ENCODE results near the gene CLASP2. TPM values are rescaled to one million over a fixed set of nuclear protein-coding genes. Genes with fewer than 3 reads are reported as not detected.

CLASP2 gene
- total RNA-seq, 1 experiment from 2014 or later: 157 TPM

GRCh38 chr3:33491721-33492120 lies 226.3 kb downstream of the CLASP2 start:
- Histone ChIP-seq H3K9me3 (ENCODE audit: low read length) (no peaks in the 10 kb centered on the region), H3K27ac (ENCODE audit: low read length) (peak overlapping the region; percentile 99), H3K4me1 (ENCODE audit: low read length) (peaks cover 67% of the 10 kb centered on the region), H4K20me1 (ENCODE audit: insufficient read depth, low read depth, low read length) (no peaks in the 10 kb centered on the region), H2AFZ (ENCODE audit: low read length) (no peak overlapping the region), H3K36me3 (ENCODE audit: insufficient read depth, low read length) (peaks cover 8% of the 10 kb centered on the region; the same call in 1 of the 2 replicates), H3K27me3 (ENCODE audit: low read length) (no peaks in the 10 kb centered on the region), H3K9ac (ENCODE audit: low read length) (peak overlapping the region; percentile 63), H3K4me2 (ENCODE audit: low read depth, low read length, poor library complexity, severe bottlenecking) (peak overlapping the region; percentile 65), H3K9me2 (replicated peaks; ENCODE audit: insufficient read depth, low read length) (no peaks in the 10 kb centered on the region), H3K79me2 (ENCODE audit: low read length) (no peaks in the 10 kb centered on the region; the same call in 1 of the 2 replicates), H3K4me3 (ENCODE audit: low read length) (peak overlapping the region; percentile 47)
- no peak for DNase-seq

GRCh38 chr3:33490641-33491241 lies 227.3 kb downstream of the CLASP2 start:
- no peaks in the 10 kb centered on the region for H3K9me2 ChIP-seq (replicated peaks; ENCODE audit: insufficient read depth, low read length)
- peak overlapping the region; percentile 63 for H3K9ac ChIP-seq (ENCODE audit: low read length)
- no peaks in the 10 kb centered on the region for H4K20me1 ChIP-seq (ENCODE audit: insufficient read depth, low read depth, low read length)
- peaks cover 67% of the 10 kb centered on the region for H3K4me1 ChIP-seq (ENCODE audit: low read length)
- H3K36me3 ChIP-seq (ENCODE audit: insufficient read depth, low read length): peaks cover 9% of the 10 kb centered on the region; the same call in 1 of the 2 replicates
- H3K4me3 ChIP-seq (ENCODE audit: low read length): peak overlapping the region; percentile 47
- no peaks in the 10 kb centered on the region; the same call in 1 of the 2 replicates for H3K79me2 ChIP-seq (ENCODE audit: low read length)
- peak; percentile 96 for DNase-seq
- H3K9me3 ChIP-seq (ENCODE audit: low read length): no peaks in the 10 kb centered on the region
- no peak overlapping the region for H2AFZ ChIP-seq (ENCODE audit: low read length)
- H3K4me2 ChIP-seq (ENCODE audit: low read depth, low read length, poor library complexity, severe bottlenecking): peak overlapping the region; percentile 65
- H3K27ac ChIP-seq (ENCODE audit: low read length): peak overlapping the region; percentile 99
- H3K27me3 ChIP-seq (ENCODE audit: low read length): no peaks in the 10 kb centered on the region

- no peak overlapping the region for H3K9ac ChIP-seq (ENCODE audit: low read length)
- H2AFZ ChIP-seq (ENCODE audit: low read length): 0 out of 2 replicates have a peak overlapping the region, but pooled peaks have one; percentile 15
- H3K27ac ChIP-seq (ENCODE audit: low read length): peak overlapping the region; percentile 99
- H3K9me3 ChIP-seq (ENCODE audit: low read length): no peaks in the 10 kb centered on the region
- no peaks in the 10 kb centered on the region for H3K9me2 ChIP-seq (replicated peaks; ENCODE audit: insufficient read depth, low read length)
- H3K79me2 ChIP-seq (ENCODE audit: low read length): no peaks in the 10 kb centered on the region; the same call in 1 of the 2 replicates
- no peak overlapping the region for H3K4me3 ChIP-seq (ENCODE audit: low read length)
- H4K20me1 ChIP-seq (ENCODE audit: insufficient read depth, low read depth, low read length): no peaks in the 10 kb centered on the region
- H3K4me2 ChIP-seq (ENCODE audit: low read depth, low read length, poor library complexity, severe bottlenecking): peak overlapping the region; percentile 26
- peak; percentile 47 for DNase-seq
- no peaks in the 10 kb centered on the region for H3K27me3 ChIP-seq (ENCODE audit: low read length)
- H3K36me3 ChIP-seq (ENCODE audit: insufficient read depth, low read length): peaks cover 10% of the 10 kb centered on the region; the same call in 1 of the 2 replicates
- peaks cover 56% of the 10 kb centered on the region for H3K4me1 ChIP-seq (ENCODE audit: low read length)
Measured at GRCh38 chr3:33488683-33489082, 229.4 kb downstream of the CLASP2 start.

- peak overlapping the region; percentile 26 for H3K4me2 ChIP-seq (ENCODE audit: low read depth, low read length, poor library complexity, severe bottlenecking)
- no peaks in the 10 kb centered on the region for H3K9me2 ChIP-seq (replicated peaks; ENCODE audit: insufficient read depth, low read length)
- H3K27ac ChIP-seq (ENCODE audit: low read length): peak overlapping the region; percentile 99
- no peaks in the 10 kb centered on the region; the same call in 1 of the 2 replicates for H3K79me2 ChIP-seq (ENCODE audit: low read length)
- H3K36me3 ChIP-seq (ENCODE audit: insufficient read depth, low read length): peaks cover 10% of the 10 kb centered on the region; the same call in 1 of the 2 replicates
- no peak overlapping the region for H3K4me3 ChIP-seq (ENCODE audit: low read length)
- DNase-seq: no peak
- H3K9me3 ChIP-seq (ENCODE audit: low read length): no peaks in the 10 kb centered on the region
- no peak overlapping the region for H2AFZ ChIP-seq (ENCODE audit: low read length)
- H3K27me3 ChIP-seq (ENCODE audit: low read length): no peaks in the 10 kb centered on the region
- H3K9ac ChIP-seq (ENCODE audit: low read length): no peak overlapping the region
- peaks cover 52% of the 10 kb centered on the region for H3K4me1 ChIP-seq (ENCODE audit: low read length)
- H4K20me1 ChIP-seq (ENCODE audit: insufficient read depth, low read depth, low read length): no peaks in the 10 kb centered on the region
Measured at GRCh38 chr3:33488246-33488645, 229.8 kb downstream of the CLASP2 start.

- Histone ChIP-seq H3K4me2 (ENCODE audit: low read depth, low read length, poor library complexity, severe bottlenecking) (no peak overlapping the region), H3K79me2 (ENCODE audit: low read length) (no peaks in the 10 kb centered on the region), H2AFZ (ENCODE audit: low read length) (no peak overlapping the region), H3K9ac (ENCODE audit: low read length) (no peak overlapping the region), H3K9me3 (ENCODE audit: low read length) (peaks cover 7% of the 10 kb centered on the region), H3K4me3 (ENCODE audit: low read length) (no peak overlapping the region), H3K27ac (ENCODE audit: low read length) (peak overlapping the region; percentile 53), H3K36me3 (ENCODE audit: insufficient read depth, low read length) (peaks cover 22% of the 10 kb centered on the region), H3K4me1 (ENCODE audit: low read length) (no peaks in the 10 kb centered on the region), H3K27me3 (ENCODE audit: low read length) (no peaks in the 10 kb centered on the region), H3K9me2 (replicated peaks; ENCODE audit: insufficient read depth, low read length) (no peaks in the 10 kb centered on the region), H4K20me1 (ENCODE audit: insufficient read depth, low read depth, low read length) (no peaks in the 10 kb centered on the region)
- no peak for DNase-seq
Measured at GRCh38 chr3:33482111-33482521, 235.9 kb downstream of the CLASP2 start.

- Histone ChIP-seq H3K9me3 (ENCODE audit: low read length) (no peaks in the 10 kb centered on the region), H3K27ac (ENCODE audit: low read length) (no peak overlapping the region), H3K27me3 (ENCODE audit: low read length) (no peaks in the 10 kb centered on the region), H3K79me2 (ENCODE audit: low read length) (no peaks in the 10 kb centered on the region), H4K20me1 (ENCODE audit: insufficient read depth, low read depth, low read length) (no peaks in the 10 kb centered on the region), H3K36me3 (ENCODE audit: insufficient read depth, low read length) (peaks cover 1% of the 10 kb centered on the region; the same call in 1 of the 2 replicates), H3K4me1 (ENCODE audit: low read length) (peaks cover 3% of the 10 kb centered on the region), H2AFZ (ENCODE audit: low read length) (no peak overlapping the region), H3K9me2 (replicated peaks; ENCODE audit: insufficient read depth, low read length) (no peaks in the 10 kb centered on the region), H3K4me2 (ENCODE audit: low read depth, low read length, poor library complexity, severe bottlenecking) (no peak overlapping the region), H3K4me3 (ENCODE audit: low read length) (no peak overlapping the region), H3K9ac (ENCODE audit: low read length) (no peak overlapping the region)
- DNase-seq: no peak
Measured at GRCh38 chr3:33474896-33475295, 243.2 kb downstream of the CLASP2 start.

- no peak overlapping the region for H3K27ac ChIP-seq (ENCODE audit: low read length)
- H3K4me3 ChIP-seq (ENCODE audit: low read length): no peak overlapping the region
- no peaks in the 10 kb centered on the region for H3K36me3 ChIP-seq (ENCODE audit: insufficient read depth, low read length)
- H3K9me3 ChIP-seq (ENCODE audit: low read length): no peaks in the 10 kb centered on the region
- H3K4me1 ChIP-seq (ENCODE audit: low read length): peaks cover 6% of the 10 kb centered on the region
- no peaks in the 10 kb centered on the region for H3K79me2 ChIP-seq (ENCODE audit: low read length)
- H3K9ac ChIP-seq (ENCODE audit: low read length): no peak overlapping the region
- no peak overlapping the region for H2AFZ ChIP-seq (ENCODE audit: low read length)
- H3K9me2 ChIP-seq (replicated peaks; ENCODE audit: insufficient read depth, low read length): no peaks in the 10 kb centered on the region
- H3K27me3 ChIP-seq (ENCODE audit: low read length): no peaks in the 10 kb centered on the region
- no peaks in the 10 kb centered on the region for H4K20me1 ChIP-seq (ENCODE audit: insufficient read depth, low read depth, low read length)
- no peak overlapping the region for H3K4me2 ChIP-seq (ENCODE audit: low read depth, low read length, poor library complexity, severe bottlenecking)
- no peak for DNase-seq
Measured at GRCh38 chr3:33473813-33474212, 244.2 kb downstream of the CLASP2 start.

- Histone ChIP-seq H2AFZ (ENCODE audit: low read length) (no peak overlapping the region), H3K9ac (ENCODE audit: low read length) (no peak overlapping the region), H3K4me3 (ENCODE audit: low read length) (no peak overlapping the region), H3K4me2 (ENCODE audit: low read depth, low read length, poor library complexity, severe bottlenecking) (no peak overlapping the region), H3K9me2 (replicated peaks; ENCODE audit: insufficient read depth, low read length) (no peaks in the 10 kb centered on the region), H3K27me3 (ENCODE audit: low read length) (no peaks in the 10 kb centered on the region), H3K79me2 (ENCODE audit: low read length) (no peaks in the 10 kb centered on the region), H4K20me1 (ENCODE audit: insufficient read depth, low read depth, low read length) (no peaks in the 10 kb centered on the region), H3K4me1 (ENCODE audit: low read length) (peaks cover 9% of the 10 kb centered on the region), H3K27ac (ENCODE audit: low read length) (no peak overlapping the region), H3K9me3 (ENCODE audit: low read length) (no peaks in the 10 kb centered on the region), H3K36me3 (ENCODE audit: insufficient read depth, low read length) (peaks cover 8% of the 10 kb centered on the region; the same call in 1 of the 2 replicates)
- no peak for DNase-seq
Measured at GRCh38 chr3:33467786-33468185, 250.3 kb downstream of the CLASP2 start.

Measured in Karpas-422 (cell line).